Measurements from ENCODE around the gene MYO18A.

MYO18A gene

GRCh38 chr17:29051194-29051593 is 129.0 kb downstream of the MYO18A start:
- no peak for DNase-seq (ENCODE audit: low read depth, low spot score)

GRCh38 chr17:29050176-29050575 is 130.0 kb downstream of the MYO18A start:
- no peak for DNase-seq (ENCODE audit: low read depth, low spot score)

- DNase-seq (ENCODE audit: low read depth, low spot score): no peak
Measured at GRCh38 chr17:29049541-29050145, 130.6 kb downstream of the MYO18A start.

GRCh38 chr17:29048440-29049368 is 131.5 kb downstream of the MYO18A start:
- peak; percentile 97 for DNase-seq (ENCODE audit: low read depth, low spot score)

- DNase-seq (ENCODE audit: low read depth, low spot score): no peak
Measured at GRCh38 chr17:29046473-29046839, 133.7 kb downstream of the MYO18A start.

GRCh38 chr17:29045734-29046472 is 134.3 kb downstream of the MYO18A start:
- no peak for DNase-seq (ENCODE audit: low read depth, low spot score)

GRCh38 chr17:29045026-29045425 is 135.2 kb downstream of the MYO18A start:
- no peak for DNase-seq (ENCODE audit: low read depth, low spot score)

GRCh38 chr17:29043539-29044145 is 136.6 kb downstream of the MYO18A start:
- no peak for DNase-seq (ENCODE audit: low read depth, low spot score)

- peak; percentile 89 for DNase-seq (ENCODE audit: low read depth, low spot score)
Measured at GRCh38 chr17:29042679-29043538, 137.3 kb downstream of the MYO18A start, which contains the start of gene PIPOX. PIPOX (plus strand) TSS chr17:29043141; CDS start chr17:29043226, 85 bp downstream.

- no peak for DNase-seq (ENCODE audit: low read depth, low spot score)
Measured at GRCh38 chr17:29042026-29042678, 138.0 kb downstream of the MYO18A start.

GRCh38 chr17:29041571-29041970 is 138.6 kb downstream of the MYO18A start:
- DNase-seq (ENCODE audit: low read depth, low spot score): no peak

GRCh38 chr17:29041091-29041490 is 139.1 kb downstream of the MYO18A start:
- DNase-seq (ENCODE audit: low read depth, low spot score): no peak

- peak; percentile 62 for DNase-seq (ENCODE audit: low read depth, low spot score)
Measured at GRCh38 chr17:29039764-29040598, 140.2 kb downstream of the MYO18A start.

GRCh38 chr17:29038085-29038795 is 142.0 kb downstream of the MYO18A start:
- DNase-seq (ENCODE audit: low read depth, low spot score): no peak

GRCh38 chr17:29037739-29038084 is 142.5 kb downstream of the MYO18A start:
- DNase-seq (ENCODE audit: low read depth, low spot score): no peak

GRCh38 chr17:29036584-29036983 is 143.6 kb downstream of the MYO18A start:
- DNase-seq (ENCODE audit: low read depth, low spot score): no peak

- no peak for DNase-seq (ENCODE audit: low read depth, low spot score)
Measured at GRCh38 chr17:29034510-29034909, 145.7 kb downstream of the MYO18A start.

- DNase-seq (ENCODE audit: low read depth, low spot score): peak; percentile 30
Measured at GRCh38 chr17:29032857-29033197, 147.4 kb downstream of the MYO18A start.
